WTC11 (cell line): ENCODE measurements around the gene UVRAG. TPM values are rescaled to one million over a fixed set of nuclear protein-coding genes. Genes with fewer than 3 reads are reported as not detected.
A peak's percentile ranks its signal among the peaks of the same experiment; 100 is the strongest.

Experiments
- ATAC-seq: fragments of 200-7000 bp; cut with Tn5 transposase; 2 replicates; pipeline ENCODE4 v1.10.0; 2021; ENCODE audit warnings: mild to moderate bottlenecking, moderate library complexity
- CTCF ChIA-PET: fragments of 300-600 bp; sonication (Branson Sonifier 250); formaldehyde crosslinking; loops from one replicate; lab custom pipeline; 2021; ENCODE audit warnings: antibody characterized with exemption; lab: Charles Lee
- POLR2A ChIA-PET: fragments of 350-600 bp; sonication (Branson Sonifier 250); formaldehyde crosslinking; loops from one replicate; lab custom pipeline; 2021; ENCODE audit warnings: antibody characterized with exemption; lab: Charles Lee
- DNase-seq: peaks from one replicate; pipeline ENCODE4 v3.0.0; 2021; ENCODE audit warnings: low spot score
- H3K27ac Mint-ChIP-seq: 2 replicates; pipeline ENCODE4 v1.8.0; 2021; ENCODE audit warnings: mixed read lengths
- H3K27me3 Mint-ChIP-seq: 2 replicates; pipeline ENCODE4 v1.8.0; 2021; ENCODE audit warnings: low read depth, mild to moderate bottlenecking, moderate library complexity, mixed read lengths
- H3K36me3 Mint-ChIP-seq: 2 replicates; pipeline ENCODE4 v1.8.0; 2021; ENCODE audit warnings: mixed read lengths
- H3K4me1 Mint-ChIP-seq: 2 replicates; pipeline ENCODE4 v1.8.0; 2022; ENCODE audit warnings: mixed read lengths
- H3K4me3 Mint-ChIP-seq: 2 replicates; pipeline ENCODE4 v1.8.0; 2021; ENCODE audit warnings: mild to moderate bottlenecking, moderate library complexity, mixed read lengths
- H3K9me3 Mint-ChIP-seq: 2 replicates; pipeline ENCODE4 v1.8.0; 2021; ENCODE audit warnings: mixed read lengths
- ARID4B ChIP-seq: sonication (generic); formaldehyde crosslinking; IDR thresholded peaks from 2 replicates; pipeline ENCODE4 v1.8.0; 2023; ENCODE audit warnings: missing genetic modification reagents, mild to moderate bottlenecking, borderline replicate concordance
- ATF1 ChIP-seq: sonication (generic); formaldehyde crosslinking; IDR thresholded peaks from 2 replicates; pipeline ENCODE4 v1.8.1; 2023; ENCODE audit warnings: mild to moderate bottlenecking, moderate library complexity, missing genetic modification reagents
- ATF3 ChIP-seq: sonication (generic); formaldehyde crosslinking; conservative IDR thresholded peaks from 2 replicates; pipeline ENCODE4 v1.8.1; 2022; ENCODE audit warnings: mild to moderate bottlenecking, missing genetic modification reagents
- ETV6 ChIP-seq: sonication (generic); formaldehyde crosslinking; IDR thresholded peaks from 2 replicates; pipeline ENCODE4 v1.8.1; 2022; ENCODE audit warnings: mild to moderate bottlenecking, missing genetic modification reagents
- IRF2 ChIP-seq: sonication (generic); formaldehyde crosslinking; IDR thresholded peaks from 2 replicates; pipeline ENCODE4 v1.8.0; 2022; ENCODE audit warnings: low read depth, missing genetic modification reagents, borderline replicate concordance
- RORB ChIP-seq: fragments of 250-450 bp; sonication (Bioruptor Pico); IDR thresholded peaks from 2 replicates; pipeline ENCODE4 v1.9.0; 2021; ENCODE audit warnings: mild to moderate bottlenecking
- SMAD4 ChIP-seq: sonication (generic); formaldehyde crosslinking; IDR thresholded peaks from 2 replicates; pipeline ENCODE4 v1.8.0; 2022; ENCODE audit warnings: mild to moderate bottlenecking, missing genetic modification reagents
- TCF7 ChIP-seq: sonication (generic); formaldehyde crosslinking; IDR thresholded peaks from 2 replicates; pipeline ENCODE4 v1.8.0; 2022; ENCODE audit warnings: mild to moderate bottlenecking, low read depth, missing genetic modification reagents, moderate library complexity
- TEAD4 ChIP-seq: sonication (generic); formaldehyde crosslinking; IDR thresholded peaks from 2 replicates; pipeline ENCODE4 v1.8.0; 2022; ENCODE audit warnings: mild to moderate bottlenecking, missing genetic modification reagents
- ZBTB43 ChIP-seq: sonication (generic); formaldehyde crosslinking; IDR thresholded peaks from 2 replicates; pipeline ENCODE4 v1.8.1; 2023; ENCODE audit warnings: mild to moderate bottlenecking, missing genetic modification reagents
- ZMAT4 ChIP-seq: fragments of 250-450 bp; sonication (Bioruptor Pico); IDR thresholded peaks from 2 replicates; pipeline ENCODE4 v1.9.0; 2021; ENCODE audit warnings: mild to moderate bottlenecking
- ZNF423 ChIP-seq: fragments of 250-450 bp; sonication (Bioruptor Pico); IDR thresholded peaks from 2 replicates; pipeline ENCODE4 v2.1.2; 2022; ENCODE audit warnings: mild to moderate bottlenecking, moderate library complexity
- total RNA-seq: library from RNA; stranded (reverse); gene quantifications from 3 replicates; pipeline ENCODE4 v1.2.3, GENCODE V29; 2021

The UVRAG gene
- total RNA-seq, 1 experiment from 2014 or later = 14.5 TPM

- TF ChIP-seq ZBTB43 (CRISPR knock-in tag) (no peak), TEAD4 (no peak), IRF2 (no peak), ZNF423 (no peak), ARID4B (CRISPR knock-in tag) (no peak)
Measured at GRCh38 chr11:75792997-75793800, 21.8 kb upstream of the UVRAG start (continued).

- H3K27ac Mint-ChIP-seq = peak overlapping the region; percentile 27; the same call in 1 of the 2 replicates
- CTCF ChIA-PET = interaction anchor here (1.0 to 1.6 kb wide), 6 partner anchors 9 to 88 kb away, joined by 3 to 5 read pairs (median 4); no protein-coding TSS in a partner anchor
- no peaks in the 10 kb centered on the region for H3K27me3 Mint-ChIP-seq
- no peak overlapping the region for H3K4me3 Mint-ChIP-seq
- POLR2A ChIA-PET = no interaction called here
- 0 out of 2 replicates have a peak, but pooled peaks cover under 1% of the 10 kb centered on the region for H3K4me1 Mint-ChIP-seq
- TF ChIP-seq ATF1 (CRISPR knock-in tag) = no peak
- TF ChIP-seq SMAD4 (CRISPR knock-in tag) = no peak
- no peak for TF ChIP-seq ZMAT4 (CRISPR knock-in tag)
- TF ChIP-seq ETV6 (CRISPR knock-in tag) = no peak
- TF ChIP-seq ZNF423 = no peak
- no peak for TF ChIP-seq TCF7 (CRISPR knock-in tag)
- TF ChIP-seq ATF3 (CRISPR knock-in tag) = no peak
- DNase-seq = no peak
- no peaks in the 10 kb centered on the region for H3K36me3 Mint-ChIP-seq
- ATAC-seq = no peak
- no peaks in the 10 kb centered on the region for H3K9me3 Mint-ChIP-seq
Measured at GRCh38 chr11:75793966-75794365, 21.0 kb upstream of the UVRAG start.

- ChIA-PET CTCF (interaction anchor here (1.3 kb wide), 1 partner anchor 90 kb away, joined by 4 read pairs; no protein-coding TSS in a partner anchor), POLR2A (no interaction called here)
- TF ChIP-seq RORB (CRISPR knock-in tag) (no peak), ARID4B (CRISPR knock-in tag) (no peak)
- no peaks in the 10 kb centered on the region for H3K36me3 Mint-ChIP-seq
- no peaks in the 10 kb centered on the region for H3K9me3 Mint-ChIP-seq
- DNase-seq = no peak
- H3K27ac Mint-ChIP-seq = no peak overlapping the region
- H3K4me3 Mint-ChIP-seq = no peak overlapping the region
- ATAC-seq = no peak
- peaks cover 4% of the 10 kb centered on the region; the same call in 1 of the 2 replicates for H3K4me1 Mint-ChIP-seq
- no peaks in the 10 kb centered on the region for H3K27me3 Mint-ChIP-seq
Measured at GRCh38 chr11:75795276-75796090, 19.5 kb upstream of the UVRAG start.
